ENCODE measurements around the gene MACROH2A2.

Gene MACROH2A2

DNA sequence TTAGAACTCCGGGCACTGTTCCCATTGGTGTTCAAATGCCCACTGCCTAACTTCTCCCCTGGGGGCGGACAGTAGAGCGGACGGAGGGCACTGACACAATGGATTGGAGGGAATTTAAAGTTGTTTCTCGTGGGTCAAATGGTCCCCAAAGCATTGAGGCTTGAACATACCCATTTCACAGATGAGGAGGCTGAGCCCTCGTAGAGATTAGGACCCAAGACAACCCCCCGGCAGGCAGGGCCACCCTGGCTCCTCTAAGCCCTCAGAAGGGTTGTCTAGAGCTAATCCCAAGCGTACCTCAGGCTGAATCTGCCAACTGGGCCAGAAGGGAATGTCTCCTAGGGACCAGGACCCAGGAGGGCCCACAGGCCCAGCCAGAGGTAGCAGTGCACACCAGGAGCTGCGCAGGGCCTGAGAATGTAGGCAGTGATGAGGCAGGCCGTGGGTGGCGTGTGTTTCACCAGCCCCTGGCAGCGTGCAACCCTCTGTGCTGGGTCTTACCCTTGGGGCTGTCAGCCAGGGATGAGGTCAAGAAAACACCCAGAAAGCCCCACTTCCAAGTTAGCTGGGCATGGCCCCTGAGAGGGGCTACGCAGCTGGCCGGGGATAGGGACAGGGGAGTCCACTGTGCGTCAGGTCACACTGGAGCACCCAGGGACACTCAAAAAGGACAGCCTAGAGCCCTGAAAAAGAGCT is 74.2 kb downstream of the MACROH2A2 start:
- no peak for DNase-seq

DNA sequence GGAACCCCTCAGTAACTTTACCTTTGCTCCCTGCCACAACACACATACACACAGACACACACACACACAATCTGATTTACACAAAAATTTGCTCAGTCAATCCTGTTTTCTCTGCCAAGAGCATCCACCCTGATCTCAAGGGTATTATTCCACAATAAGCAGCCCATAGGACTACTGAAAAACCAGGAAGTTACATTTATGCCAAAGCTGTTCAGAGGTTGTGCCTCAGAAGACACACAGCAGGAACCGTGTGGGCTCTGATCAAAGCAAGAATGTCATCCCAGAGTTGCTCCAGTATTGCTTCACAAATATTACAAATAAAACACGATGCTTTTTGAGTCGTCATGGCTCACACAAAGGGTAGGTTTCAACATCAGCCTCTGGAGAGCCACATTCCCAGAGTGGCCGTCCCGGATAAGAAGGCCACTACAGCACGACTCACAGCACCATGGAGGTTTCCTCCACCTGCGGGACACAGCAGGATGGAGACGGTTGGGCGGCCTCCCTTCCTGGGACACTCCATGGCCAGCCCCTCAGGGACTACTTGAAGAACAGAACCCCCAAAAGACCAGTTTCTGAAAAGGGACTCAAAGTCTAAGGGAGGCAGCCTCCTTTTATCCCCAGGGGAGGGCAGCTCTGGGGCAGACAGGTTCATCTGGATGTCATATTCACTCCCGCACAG is 78.4 kb downstream of the MACROH2A2 start:
- DNase-seq = no peak

DNA sequence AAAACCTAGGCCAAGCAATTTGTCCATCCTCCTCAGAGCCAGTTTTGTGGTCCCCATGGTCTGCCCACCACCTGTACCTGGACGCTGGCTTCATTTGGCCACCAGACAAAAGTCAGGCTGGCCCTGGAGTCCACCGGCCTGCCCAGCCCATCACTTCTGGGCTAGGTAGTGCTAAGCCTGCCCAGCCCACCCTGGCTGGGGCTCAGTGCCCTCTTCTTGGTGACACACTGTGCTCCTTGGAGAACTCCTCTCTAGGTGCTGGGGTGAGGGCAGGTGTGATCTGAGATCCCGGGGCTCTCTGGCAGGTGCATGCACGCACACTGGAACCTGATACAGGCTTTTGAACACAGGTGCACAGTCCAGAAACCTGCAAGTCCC is 78.9 kb downstream of the MACROH2A2 start:
- DNase-seq = no peak

DNA sequence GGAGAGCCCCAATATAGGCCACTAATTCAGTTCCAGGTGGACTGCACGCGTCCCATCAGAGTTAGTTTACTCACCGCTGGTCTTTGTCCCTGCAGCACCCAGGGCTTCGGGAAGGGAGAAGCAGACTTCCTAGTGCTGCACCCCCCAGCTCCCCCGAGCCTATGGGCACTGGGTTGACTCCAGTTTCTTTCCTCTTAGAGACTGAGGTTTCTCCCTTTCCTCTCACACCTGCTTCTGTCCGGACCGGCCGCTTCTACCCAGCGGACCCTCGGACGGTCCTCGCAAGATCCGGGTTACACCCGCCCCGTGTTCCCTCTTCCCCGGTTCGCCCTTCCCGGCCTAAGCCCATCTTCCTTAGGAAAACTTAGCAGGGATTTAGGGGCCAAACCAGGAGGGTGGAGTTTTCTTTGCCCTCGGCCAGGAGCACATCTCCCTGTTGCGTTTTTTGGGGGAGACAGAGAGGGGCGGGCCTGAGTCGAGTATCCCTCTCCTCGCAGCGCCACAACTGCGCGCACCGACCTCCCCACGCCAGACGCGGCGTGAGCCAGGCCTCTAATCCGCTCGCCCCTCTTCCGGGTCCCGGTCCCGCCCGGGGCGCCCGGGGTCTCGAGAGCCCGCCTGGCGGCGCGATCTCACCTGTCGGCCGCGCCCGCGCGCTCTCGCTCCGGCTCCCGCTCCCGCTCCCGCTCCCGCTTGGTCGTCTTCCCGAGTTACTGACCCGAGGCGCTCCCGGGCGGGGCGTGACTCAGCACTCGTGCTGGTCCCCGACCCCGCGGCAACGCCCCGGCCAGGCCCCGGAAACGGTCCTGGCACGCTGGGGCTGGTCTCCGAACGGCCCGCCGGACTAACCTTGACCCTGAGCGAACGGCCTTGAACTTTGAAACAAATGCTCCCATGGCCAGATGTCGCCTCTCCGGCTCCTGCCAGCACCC is 79.7 kb downstream of the MACROH2A2 start, which contains the start of gene AIFM2:
Gene AIFM2, minus strand, starts transcription at position 728 of the 932 bp plus-strand sequence. CDS start 8,741 bp downstream, outside the sequence.
- DNase-seq = peak in 23 of 51 donors; percentile 9 to 52 (median 26)

DNA sequence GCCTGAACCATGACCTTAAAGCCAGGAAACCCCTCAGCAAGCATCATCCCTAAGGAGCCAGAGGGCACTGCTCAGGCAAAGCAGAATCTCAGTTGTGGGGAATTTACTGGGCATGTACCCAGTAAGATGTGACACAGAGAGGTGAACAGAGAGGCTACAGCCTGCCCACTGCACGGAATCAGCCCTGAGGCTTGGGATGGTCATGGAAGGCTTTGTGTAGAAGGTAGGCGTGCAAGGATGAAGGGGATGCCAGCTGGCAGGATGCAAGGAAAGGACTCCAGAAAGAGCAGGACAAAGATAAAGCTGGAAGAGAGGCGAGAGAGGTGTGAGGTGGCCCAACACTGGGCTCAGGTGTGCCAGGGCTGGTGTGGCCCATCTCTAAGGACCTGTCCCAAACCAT is 82.4 kb downstream of the MACROH2A2 start:
- DNase-seq = no peak

DNA sequence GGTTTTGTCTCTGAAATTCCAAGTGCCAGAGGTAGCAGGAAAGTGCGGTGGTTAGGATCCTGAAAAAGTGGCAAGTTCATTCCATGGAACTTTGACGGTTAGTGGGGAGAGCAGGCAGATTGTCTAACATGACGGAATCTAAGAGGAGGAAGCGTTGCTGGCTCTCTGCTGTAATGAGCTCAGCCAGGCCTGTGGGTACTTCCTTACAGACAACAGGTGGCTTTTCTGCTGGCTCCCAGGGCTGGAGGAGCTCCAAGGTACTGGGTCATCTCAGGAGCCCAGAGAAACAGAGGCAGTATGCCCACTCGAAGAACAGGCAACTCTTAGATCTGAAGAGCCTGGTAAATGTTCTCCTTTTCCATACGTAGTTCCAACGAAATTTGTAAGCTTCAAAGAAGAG is 83.0 kb downstream of the MACROH2A2 start:
- DNase-seq = no peak

DNA sequence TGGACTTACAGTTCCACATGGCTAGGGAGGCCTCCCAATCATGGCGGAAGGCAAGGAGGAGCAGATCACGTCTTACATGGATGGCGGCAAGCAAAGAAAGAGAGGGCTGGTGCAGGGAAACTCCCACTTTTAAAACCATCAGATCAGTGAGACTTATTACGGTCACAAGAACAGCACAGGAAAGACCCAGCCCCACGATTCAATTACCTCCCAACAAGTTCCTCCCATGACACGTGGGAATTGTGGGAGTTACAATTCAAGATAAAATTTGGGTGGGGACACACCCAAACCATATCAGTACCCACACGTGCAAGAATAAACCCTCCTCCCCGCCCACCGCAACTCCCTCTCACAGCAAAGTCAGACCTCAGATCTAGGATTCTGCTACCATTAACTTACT is 84.5 kb downstream of the MACROH2A2 start:
- DNase-seq = no peak

DNA sequence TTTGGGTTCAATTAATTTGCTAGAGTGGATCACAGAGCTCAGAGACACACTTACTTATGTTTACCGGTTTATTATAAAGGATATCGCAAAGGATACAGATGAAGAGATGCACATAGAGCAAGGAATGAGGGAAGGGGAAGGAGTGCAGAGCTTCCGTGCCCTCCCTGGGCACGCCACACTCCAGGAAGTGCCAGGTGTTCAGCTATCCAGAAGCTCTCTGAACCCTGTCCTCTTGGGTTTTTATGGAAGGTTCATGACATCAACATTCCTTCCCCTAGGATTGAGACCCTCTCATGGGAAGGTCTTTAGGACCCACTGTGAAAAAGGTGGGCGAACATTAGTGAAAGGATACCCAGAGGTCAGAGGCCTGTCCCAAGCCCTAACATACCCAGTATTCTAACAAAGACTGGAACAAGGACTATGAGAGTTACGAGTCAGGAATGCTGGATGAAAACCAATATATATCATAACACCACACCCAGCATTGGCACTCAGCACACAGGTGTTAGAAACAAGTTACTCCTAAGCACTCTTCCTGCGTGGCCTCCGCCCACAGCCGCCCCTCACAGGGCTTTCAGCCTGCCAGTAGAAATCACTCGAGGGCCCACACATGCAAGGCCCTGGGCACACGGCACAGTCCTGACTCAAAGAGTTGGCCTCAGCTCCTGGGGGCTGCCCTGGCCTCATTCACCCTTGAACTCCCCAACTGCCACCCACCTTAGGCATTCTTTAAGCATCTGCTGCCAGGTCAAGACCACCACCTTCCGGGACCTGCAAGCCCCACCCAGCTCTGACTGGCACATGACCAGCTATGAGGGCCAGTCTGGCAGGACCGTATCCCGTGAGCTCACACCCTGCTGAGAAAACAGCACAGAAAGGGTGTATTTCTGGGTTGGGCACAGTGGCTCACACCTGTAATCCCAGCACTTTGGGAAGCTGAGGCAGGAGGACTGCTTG is 85.6 kb downstream of the MACROH2A2 start:
- DNase-seq = no peak

DNA sequence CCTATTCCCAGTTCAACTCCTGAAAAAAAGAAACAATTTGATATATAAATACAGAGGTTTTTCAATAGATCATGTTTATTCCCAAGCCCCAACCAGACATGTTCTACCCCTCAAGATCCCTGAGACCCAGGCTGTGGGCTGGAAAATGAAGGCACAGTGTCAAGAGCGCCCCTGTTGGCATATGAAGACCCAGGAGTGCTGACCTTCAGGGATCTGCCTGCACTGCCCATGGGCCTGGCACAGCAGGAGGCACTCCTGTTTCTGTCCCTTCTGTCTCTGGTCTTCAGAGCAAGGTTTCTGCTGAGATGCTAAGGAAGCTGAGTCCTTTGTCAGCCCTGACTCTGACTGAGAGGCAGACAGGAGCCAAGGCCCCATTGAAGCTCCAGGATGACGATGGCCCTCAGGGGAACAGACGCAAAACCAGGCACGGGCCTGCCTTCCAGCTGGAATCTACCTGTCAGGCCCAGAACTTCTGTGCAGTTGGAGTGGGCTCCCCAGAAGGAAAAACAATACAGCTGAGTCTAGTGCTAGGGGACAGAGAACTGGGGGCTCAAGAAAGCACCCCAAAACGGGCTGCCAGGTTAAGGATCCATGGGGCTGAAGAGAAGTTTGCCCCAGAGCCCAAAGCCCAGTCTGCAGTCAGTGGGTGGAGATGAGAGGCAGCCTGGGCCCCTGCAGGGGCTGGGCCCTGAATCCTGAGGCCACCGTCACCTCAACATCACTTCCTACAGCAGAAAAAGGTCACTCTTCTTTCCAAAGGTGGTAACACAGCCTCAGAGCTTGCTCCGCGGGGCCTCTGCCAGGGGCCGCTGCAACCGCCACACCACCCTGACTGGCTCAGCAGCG is 86.7 kb downstream of the MACROH2A2 start:
- DNase-seq = no peak

DNA sequence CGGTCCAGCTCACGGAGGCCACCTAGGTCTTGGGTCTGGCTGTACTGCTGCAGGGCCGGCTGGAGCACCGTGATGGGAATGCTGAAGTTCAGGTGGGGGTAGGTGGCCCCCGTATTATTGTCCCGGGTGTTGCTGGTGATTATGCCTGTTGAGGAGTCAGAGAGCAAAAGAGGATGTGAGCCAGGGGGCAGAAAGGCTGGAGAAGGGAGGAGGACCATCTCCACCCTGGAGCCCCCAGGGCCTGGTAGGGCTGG is 87.3 kb downstream of the MACROH2A2 start:
- DNase-seq = no peak

DNA sequence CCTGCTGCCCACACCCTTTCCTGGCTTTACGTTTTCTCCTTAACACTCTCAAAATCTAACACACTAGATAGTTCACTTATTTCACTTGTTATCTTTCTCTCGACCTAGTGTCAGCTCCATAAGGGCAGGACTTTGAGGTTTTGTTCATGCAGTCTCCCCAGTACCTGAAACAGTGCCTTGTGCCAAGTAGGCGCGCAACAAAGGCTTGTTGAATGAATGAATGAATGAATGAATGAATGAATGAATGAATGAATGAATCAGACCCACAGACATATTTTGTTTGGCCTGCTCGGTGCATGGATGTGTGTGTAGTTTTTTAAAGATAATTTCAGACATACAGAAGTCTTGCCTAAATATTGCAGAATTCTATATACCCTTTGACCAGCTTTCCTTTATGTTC is 87.7 kb downstream of the MACROH2A2 start:
- DNase-seq = no peak

DNA sequence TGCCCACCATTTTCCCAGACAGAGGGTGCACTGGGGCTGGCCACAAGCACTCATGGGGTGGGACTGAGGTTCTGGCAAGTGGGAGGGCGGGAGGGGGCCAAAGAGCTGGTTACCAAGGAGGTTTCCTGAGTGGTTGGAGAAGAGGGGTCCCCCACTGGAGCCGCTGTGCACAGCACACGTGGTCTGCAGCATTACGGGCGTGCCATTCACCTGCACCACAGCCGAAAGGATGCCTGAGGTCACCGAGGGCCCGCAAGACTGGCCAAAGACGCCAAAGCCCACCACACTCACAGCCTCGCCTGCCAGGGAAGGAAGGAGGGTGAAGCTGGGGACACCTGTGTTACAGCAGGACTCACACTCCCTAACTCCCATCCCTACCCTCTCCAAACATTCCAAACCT is 89.9 kb downstream of the MACROH2A2 start:
- DNase-seq = no peak

DNA sequence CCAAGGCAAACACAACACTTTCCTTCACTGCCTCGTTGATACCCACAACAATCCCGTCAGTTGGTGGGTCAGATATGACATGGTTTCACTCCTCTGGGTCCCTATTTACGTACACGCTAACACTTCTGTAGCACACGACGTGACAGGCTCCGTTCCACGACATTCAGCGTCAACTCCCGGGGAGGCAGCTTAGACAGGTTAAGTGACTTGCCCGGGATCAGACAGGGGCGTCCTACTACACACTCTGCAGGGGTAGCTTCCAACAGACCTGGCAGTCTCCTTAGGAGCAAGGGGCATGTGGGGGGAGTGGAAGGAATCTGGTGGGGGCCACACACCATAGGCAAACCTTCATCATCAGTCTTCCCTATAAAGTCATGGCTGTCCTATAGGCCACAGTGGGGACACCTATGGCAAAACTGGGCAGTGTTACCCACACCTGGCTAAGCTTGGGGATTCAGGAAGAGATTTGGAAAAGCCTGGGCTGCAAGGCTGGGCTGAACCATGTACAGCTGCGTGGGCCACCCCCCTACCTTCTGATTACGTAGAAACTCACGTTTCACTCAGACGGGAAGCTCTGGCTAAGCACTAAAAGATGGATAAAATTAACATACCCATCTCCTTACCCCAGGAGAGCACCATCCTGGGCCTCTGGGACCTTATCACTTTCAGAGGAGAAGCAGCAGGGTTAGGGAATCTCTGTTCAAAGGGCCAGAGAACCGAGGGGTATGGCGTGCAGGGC is 91.9 kb downstream of the MACROH2A2 start:
- no peak for DNase-seq

DNA sequence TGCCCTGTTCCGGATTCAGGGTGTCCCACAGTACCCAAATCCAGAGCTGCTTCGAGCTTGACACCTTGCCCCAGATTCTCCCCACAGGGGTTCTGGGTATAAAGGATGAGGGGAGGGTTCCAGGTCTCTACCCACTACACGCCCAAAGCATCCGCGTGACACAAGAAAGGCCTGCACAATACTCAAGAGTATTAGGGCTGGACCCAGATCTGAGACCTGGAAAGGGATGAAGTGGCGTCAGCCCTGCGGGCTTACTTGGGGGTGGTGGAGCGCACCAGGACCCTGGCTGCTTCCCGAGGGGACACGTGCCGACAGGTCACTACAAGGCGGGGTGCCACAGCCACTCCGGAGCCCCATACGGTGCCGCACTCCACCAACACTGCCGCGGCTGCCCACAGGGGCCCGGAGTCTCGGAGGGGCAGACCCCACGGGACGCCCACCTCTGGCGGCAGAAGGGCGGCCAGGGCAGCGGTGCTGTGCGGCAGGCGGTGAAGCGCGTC is 92.6 kb downstream of the MACROH2A2 start:
- DNase-seq = peak in 5 of 51 donors; percentile 35 to 41 (median 37)

DNA sequence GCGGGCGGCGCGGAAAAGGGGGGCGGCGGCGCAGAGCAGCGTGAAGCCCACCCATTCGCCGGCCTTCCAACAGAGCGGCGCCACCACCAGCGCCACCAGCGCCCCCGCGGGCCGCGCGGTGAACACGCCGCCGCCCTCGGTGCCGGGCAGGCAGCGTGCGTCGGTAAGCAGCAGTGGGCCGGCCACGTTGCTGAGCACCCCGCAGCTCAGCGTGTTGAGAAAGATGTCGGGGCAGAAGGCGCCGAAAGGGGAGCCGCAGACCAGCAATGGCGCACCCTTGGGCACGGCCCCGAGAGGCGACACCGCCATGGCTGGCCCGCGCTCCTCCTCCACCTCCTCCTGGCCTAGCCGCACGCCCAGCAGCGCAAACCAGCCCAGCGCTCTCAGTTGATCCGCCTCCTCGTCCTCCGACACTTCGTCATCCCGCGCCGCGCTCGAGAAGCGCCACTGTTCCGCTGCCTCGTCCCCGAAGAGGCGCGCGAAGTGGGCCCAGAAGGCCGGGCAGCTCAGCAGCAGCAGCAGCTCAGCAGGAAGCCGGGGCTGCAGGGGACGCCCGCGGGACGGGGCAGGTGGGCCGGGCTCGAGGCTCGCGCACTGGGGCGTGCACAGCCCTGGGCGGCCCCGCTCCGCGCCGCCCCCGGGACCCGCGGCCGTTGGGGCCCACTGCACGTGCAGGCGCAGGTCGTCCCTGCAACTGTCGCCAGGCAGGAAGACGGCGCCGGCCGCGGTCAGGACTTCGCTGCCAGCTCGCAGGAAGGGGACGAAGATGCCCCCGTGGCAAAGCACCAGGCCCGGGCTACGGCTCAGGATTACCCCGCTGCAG is 93.2 kb downstream of the MACROH2A2 start:
- peak in 32 of 51 donors; percentile 21 to 78 (median 53) for DNase-seq

DNA sequence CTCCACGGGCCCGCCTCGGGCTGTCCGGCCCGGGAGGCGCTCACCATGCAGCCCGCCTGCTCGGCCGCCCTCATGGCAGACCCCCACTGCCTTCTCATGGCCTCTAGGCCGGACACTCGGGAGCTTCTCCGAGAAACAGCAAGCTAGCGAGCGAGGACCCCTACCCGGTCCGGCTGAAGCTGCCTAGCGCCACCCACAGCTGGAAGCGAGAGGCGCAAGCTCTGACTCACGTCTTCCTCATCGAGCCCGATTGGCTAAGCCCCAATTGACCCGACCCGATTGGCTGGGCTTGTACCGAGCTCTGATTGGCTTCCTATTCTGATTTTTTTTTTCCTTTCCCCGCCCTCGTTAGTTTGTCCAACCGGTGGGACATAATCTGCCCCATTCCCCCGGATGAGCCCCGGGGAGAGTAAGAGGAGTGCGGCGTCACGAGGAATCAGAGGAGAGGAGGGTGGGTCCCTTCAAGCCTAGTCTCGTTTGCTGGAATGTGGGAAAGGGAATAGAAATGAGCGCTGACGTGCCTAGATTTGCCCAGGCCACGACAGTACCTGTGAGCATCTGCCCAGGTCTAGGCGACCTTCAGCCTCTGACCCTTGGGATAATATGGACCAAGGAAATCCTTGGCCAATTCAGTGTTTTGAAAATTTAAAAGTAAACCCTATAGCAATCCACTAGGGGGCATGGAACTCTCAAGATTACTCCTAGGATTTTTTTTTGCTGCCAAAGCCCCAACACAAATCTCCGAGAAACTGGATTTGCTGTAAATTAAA is 94.0 kb downstream of the MACROH2A2 start, which contains the start of gene TYSND1:
Gene TYSND1, minus strand, starts transcription at position 212 of the 770 bp plus-strand sequence. Its CDS starts 114 bp downstream, at position 98.
- DNase-seq = peak; percentile 50 to 97 (median 92)

DNA sequence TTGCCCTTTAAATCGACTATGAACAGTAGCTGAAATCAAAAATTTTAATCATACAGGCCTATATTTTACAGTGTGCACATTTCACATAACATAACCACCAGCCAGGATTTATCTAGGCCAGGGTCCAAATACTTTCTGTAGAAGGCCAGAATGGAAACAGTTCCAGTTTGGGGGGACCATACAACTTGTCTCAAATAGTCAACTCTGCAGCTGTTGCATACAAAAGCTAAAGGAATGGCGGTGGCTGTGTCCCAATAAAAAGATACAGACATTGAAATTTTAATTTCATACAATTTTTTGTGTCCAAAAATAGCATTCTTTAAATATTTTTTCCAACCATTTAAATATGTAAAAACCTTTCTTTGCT is 94.6 kb downstream of the MACROH2A2 start:
- no peak for DNase-seq
